Keratinocyte (primary cell): ENCODE results near the gene VPS13C. TPM values are rescaled to one million over a fixed set of nuclear protein-coding genes. Genes with fewer than 3 reads are reported as not detected.

Experiments
- DNase-seq: peaks from one replicate; pipeline ENCODE4 v3.0.0-alpha.2; 2011; ENCODE audit warnings: low read depth, missing footprints, low spot score
- FAIRE-seq: peaks from 2 replicates; lab custom pipeline; 2011; peaks lifted over from hg19 to GRCh38; lab: Jason Lieb, UNC
- H2AFZ ChIP-seq: 2 replicates; pipeline ENCODE4 v1.6.0; 2012; ENCODE audit warnings: low read length, control low read depth, inconsistent platforms; ENCODE audit not compliant: control insufficient read depth
- H3K27ac ChIP-seq: 2 replicates; pipeline ENCODE4 v1.5.1; 2011; ENCODE audit warnings: low read length; ENCODE audit not compliant: control insufficient read depth, insufficient read depth
- H3K27me3 ChIP-seq: 3 replicates; pipeline ENCODE4 v1.6.0; 2011; ENCODE audit warnings: low read length; ENCODE audit not compliant: control insufficient read depth, insufficient read depth; ENCODE audit errors: extremely low read depth
- H3K36me3 ChIP-seq, 2 experiments: 2 replicates in 1 of 2; 3 replicates in 1 of 2; pipeline ENCODE4 v1.5.1; 2011; ENCODE audit warnings: low read length in 2 of 2, mild to moderate bottlenecking in 1 of 2; ENCODE audit not compliant: control insufficient read depth in 2 of 2, insufficient read depth in 2 of 2; ENCODE audit errors: extremely low read depth in 1 of 2
- H3K4me1 ChIP-seq: 3 replicates; pipeline ENCODE4 v1.5.1; 2011; ENCODE audit warnings: low read length; ENCODE audit not compliant: control insufficient read depth, insufficient read depth; ENCODE audit errors: extremely low read depth
- H3K4me2 ChIP-seq: 3 replicates; pipeline ENCODE4 v1.6.0; 2011; ENCODE audit warnings: low read depth, low read length; ENCODE audit not compliant: control insufficient read depth, insufficient read depth; ENCODE audit errors: extremely low read depth
- H3K4me3 ChIP-seq, 3 experiments: fragments of 200-600 bp in 1 of 3; sonication (generic) in 1 of 3; 2 replicates in 2 of 3; 3 replicates in 1 of 3; pipeline ENCODE4 v1.5.1; 2011 to 2016; ENCODE audit warnings: low read length in 3 of 3, mild to moderate bottlenecking in 3 of 3, control low read depth in 2 of 3, inconsistent platforms in 1 of 3, low read depth in 1 of 3, mixed read lengths in 1 of 3, mixed run types in 1 of 3, moderate library complexity in 1 of 3; ENCODE audit not compliant: control insufficient read depth in 2 of 3, insufficient read depth in 2 of 3; ENCODE audit errors: extremely low read depth in 1 of 3
- H3K79me2 ChIP-seq: 2 replicates; pipeline ENCODE4 v1.6.0; 2012; ENCODE audit warnings: low read length; ENCODE audit not compliant: control insufficient read depth, insufficient read depth
- H3K9ac ChIP-seq: 3 replicates; pipeline ENCODE4 v1.6.0; 2011; ENCODE audit warnings: low read length; ENCODE audit not compliant: control insufficient read depth, insufficient read depth; ENCODE audit errors: extremely low read depth
- H3K9me1 ChIP-seq: 3 replicates; pipeline ENCODE4 v1.6.0; 2011; ENCODE audit warnings: low read length; ENCODE audit not compliant: control insufficient read depth, insufficient read depth; ENCODE audit errors: extremely low read depth
- H3K9me3 ChIP-seq: 2 replicates; pipeline ENCODE4 v1.5.1; 2012; ENCODE audit warnings: low read depth, low read length; ENCODE audit not compliant: control insufficient read depth
- H4K20me1 ChIP-seq: 3 replicates; pipeline ENCODE4 v1.6.0; 2011; ENCODE audit warnings: low read length; ENCODE audit not compliant: control insufficient read depth, insufficient read depth; ENCODE audit errors: extremely low read depth
- EZH2 ChIP-seq: IDR thresholded peaks from one replicate; pipeline ENCODE4 v1.6.1; 2012; ENCODE audit warnings: inconsistent platforms, mild to moderate bottlenecking, low read length, moderate library complexity
- dilution Hi-C: fragments of 300-500 bp; cut with MboI; formaldehyde crosslinking; loops from one replicate; pipeline ENCODE4 v1.7.0; 2020; ENCODE audit warnings: low sequenced_read_pairs; ENCODE audit not compliant: extremely low pct_ligation_motif_present
- polyA plus RNA-seq, 5 experiments: library from polyadenylated mRNA; depleted of rRNA in 3 of 5; stranded (reverse) in 3 of 5; stranded (forward) in 1 of 5; unstranded in 1 of 5; fragments of >200 nt; gene quantifications; 1 replicate in 1 of 5; 2 replicates in 3 of 5; 3 replicates in 1 of 5; pipeline versions ENCODE4 v1.2.1 to v1.2.3, GENCODE V29; 2011 to 2012; ENCODE audit warnings: missing spikeins in 2 of 5, low read depth in 1 of 5, low replicate concordance in 1 of 5
- TF ChIP-seq, protein P1 (sequence below), 3 experiments: IDR thresholded peaks in 1 of 3; conservative IDR thresholded peaks in 1 of 3; optimal IDR thresholded peaks in 1 of 3; 2 replicates in 2 of 3; 3 replicates in 1 of 3; pipeline versions ENCODE3 to v1.5.1; 2011; ENCODE audit warnings: low read length in 3 of 3, mild to moderate bottlenecking in 3 of 3, moderate library complexity in 2 of 3, control low read depth in 1 of 3, inconsistent platforms in 1 of 3; ENCODE audit not compliant: insufficient read depth in 2 of 3; ENCODE audit errors: extremely low read depth in 1 of 3

Gene VPS13C
- polyA plus RNA-seq, 1 donor (not counting 4 experiments of a cell fraction or from before 2014, with no cell fraction given) = 13.5 TPM

DNA sequence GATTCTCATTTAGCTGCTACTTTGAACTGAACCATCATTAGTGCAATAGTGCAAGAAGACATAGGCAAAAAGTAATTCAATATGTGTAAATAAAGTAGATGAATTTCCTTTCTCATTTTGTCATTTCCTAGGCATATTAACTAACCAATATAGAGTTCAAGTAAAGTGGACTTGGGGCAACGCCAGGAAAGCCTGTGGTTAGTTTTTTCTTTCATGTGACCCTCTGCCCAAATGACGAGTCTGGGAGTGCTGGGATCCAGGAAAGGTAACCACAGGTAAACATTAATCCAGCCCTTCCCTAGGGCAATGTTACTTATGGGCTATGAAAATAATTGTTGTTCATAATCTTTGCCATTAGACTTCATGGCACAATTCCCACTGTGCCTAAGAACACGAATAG is 181.0 kb downstream of the VPS13C start:
- Histone ChIP-seq H2AFZ (no peak overlapping the region), H3K4me2 (no peak overlapping the region), H3K9me3 (no peaks in the 10 kb centered on the region), H3K79me2 (no peaks in the 10 kb centered on the region), H3K27me3 (no peaks in the 10 kb centered on the region), H3K4me3 (no peak overlapping the region), H4K20me1 (no peaks in the 10 kb centered on the region), H3K27ac (no peak overlapping the region), H3K36me3 (no peaks in the 10 kb centered on the region), H3K4me1 (peaks cover 4% of the 10 kb centered on the region), H3K9ac (no peak overlapping the region), H3K9me1 (no peaks in the 10 kb centered on the region)
- TF ChIP-seq, protein P1, sequence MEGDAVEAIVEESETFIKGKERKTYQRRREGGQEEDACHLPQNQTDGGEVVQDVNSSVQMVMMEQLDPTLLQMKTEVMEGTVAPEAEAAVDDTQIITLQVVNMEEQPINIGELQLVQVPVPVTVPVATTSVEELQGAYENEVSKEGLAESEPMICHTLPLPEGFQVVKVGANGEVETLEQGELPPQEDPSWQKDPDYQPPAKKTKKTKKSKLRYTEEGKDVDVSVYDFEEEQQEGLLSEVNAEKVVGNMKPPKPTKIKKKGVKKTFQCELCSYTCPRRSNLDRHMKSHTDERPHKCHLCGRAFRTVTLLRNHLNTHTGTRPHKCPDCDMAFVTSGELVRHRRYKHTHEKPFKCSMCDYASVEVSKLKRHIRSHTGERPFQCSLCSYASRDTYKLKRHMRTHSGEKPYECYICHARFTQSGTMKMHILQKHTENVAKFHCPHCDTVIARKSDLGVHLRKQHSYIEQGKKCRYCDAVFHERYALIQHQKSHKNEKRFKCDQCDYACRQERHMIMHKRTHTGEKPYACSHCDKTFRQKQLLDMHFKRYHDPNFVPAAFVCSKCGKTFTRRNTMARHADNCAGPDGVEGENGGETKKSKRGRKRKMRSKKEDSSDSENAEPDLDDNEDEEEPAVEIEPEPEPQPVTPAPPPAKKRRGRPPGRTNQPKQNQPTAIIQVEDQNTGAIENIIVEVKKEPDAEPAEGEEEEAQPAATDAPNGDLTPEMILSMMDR (optimal IDR thresholded peaks at IDR 0.05 in 1 of 3, IDR thresholded peaks at IDR 0.05 in 1 of 3, conservative IDR thresholded peaks at IDR 0.05 in 1 of 3; ENCODE audit: extremely low read depth in 1 of 3, insufficient read depth in 2 of 3, low read length in 3 of 3) = no peak
- TF ChIP-seq EZH2 = no peak
- dilution Hi-C loops = no loop called here
- DNase-seq (no peak), FAIRE-seq (no peak)

DNA sequence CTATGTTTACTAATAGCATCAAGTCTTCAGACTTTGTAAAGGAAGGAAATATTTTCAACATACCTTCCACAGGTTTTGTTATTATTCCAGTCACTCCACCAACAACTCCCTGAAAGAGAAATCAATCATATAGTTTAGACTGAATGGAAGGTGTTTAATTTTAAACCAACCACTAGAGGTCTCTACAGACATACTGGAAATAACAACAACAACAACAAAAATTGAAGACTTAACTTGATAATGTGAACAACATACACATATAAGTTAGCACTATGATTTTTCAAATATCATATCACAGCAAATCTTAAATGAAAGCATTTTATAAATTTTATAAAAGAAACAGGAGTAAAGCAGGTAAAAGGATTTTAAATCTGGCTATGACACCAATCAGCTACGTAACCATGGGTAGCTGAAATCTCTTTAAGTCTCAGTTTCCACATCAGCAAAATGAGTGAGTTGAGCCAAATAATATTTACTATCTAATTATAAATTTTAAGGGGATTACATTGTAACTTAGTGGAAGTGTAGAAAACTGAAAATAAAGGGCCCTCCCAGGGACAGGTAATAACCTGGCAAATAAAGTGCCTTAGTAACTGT is 188.2 kb downstream of the VPS13C start:
- Histone ChIP-seq H3K79me2 (no peaks in the 10 kb centered on the region), H2AFZ (no peak overlapping the region), H3K27ac (no peak overlapping the region), H3K9me1 (no peaks in the 10 kb centered on the region), H4K20me1 (no peaks in the 10 kb centered on the region), H3K9me3 (no peaks in the 10 kb centered on the region), H3K4me2 (no peak overlapping the region), H3K9ac (no peak overlapping the region), H3K36me3 (peaks cover 0 to 7% of the 10 kb centered on the region in 2 experiments), H3K4me1 (no peaks in the 10 kb centered on the region), H3K4me3 (no peak overlapping the region), H3K27me3 (no peaks in the 10 kb centered on the region)
- no peak for FAIRE-seq
- TF ChIP-seq, protein P1 (optimal IDR thresholded peaks at IDR 0.05 in 1 of 3, IDR thresholded peaks at IDR 0.05 in 1 of 3, conservative IDR thresholded peaks at IDR 0.05 in 1 of 3; ENCODE audit: extremely low read depth in 1 of 3, insufficient read depth in 2 of 3, low read length in 3 of 3) = peak in 2 of 3 experiments; percentile 19 to 48
- no peak for TF ChIP-seq EZH2
- dilution Hi-C loops = no loop called here
- no peak for DNase-seq
